ENCODE measurements around the gene ZNF320. TPM values are rescaled to one million over a fixed set of nuclear protein-coding genes. Genes with fewer than 3 reads are reported as not detected.
"Not testable (repeated sequence)": the region's sequence is repeated elsewhere in the genome, so short reads cannot be mapped to it uniquely, and the experiment has no call there.

Gene ZNF320
- total RNA-seq, 1 donor from 2014 or later = 50.0 TPM

- no peak overlapping the region for H3K4me3 Mint-ChIP-seq (ENCODE audit: low read depth)
- peaks cover 15% of the 10 kb centered on the region for H3K4me1 Mint-ChIP-seq (ENCODE audit: low read depth)
- no peaks in the 10 kb centered on the region for H3K27me3 Mint-ChIP-seq
- H3K9me3 Mint-ChIP-seq (ENCODE audit: low read depth) = no peaks in the 10 kb centered on the region
- peaks cover 14% of the 10 kb centered on the region for H3K36me3 Mint-ChIP-seq (ENCODE audit: insufficient read depth)
- no peak for DNase-seq (ENCODE audit: low spot score, unreplicated experiment)
- H3K27ac Mint-ChIP-seq = peak overlapping the region; percentile 76
- TF ChIP-seq, protein P1, sequence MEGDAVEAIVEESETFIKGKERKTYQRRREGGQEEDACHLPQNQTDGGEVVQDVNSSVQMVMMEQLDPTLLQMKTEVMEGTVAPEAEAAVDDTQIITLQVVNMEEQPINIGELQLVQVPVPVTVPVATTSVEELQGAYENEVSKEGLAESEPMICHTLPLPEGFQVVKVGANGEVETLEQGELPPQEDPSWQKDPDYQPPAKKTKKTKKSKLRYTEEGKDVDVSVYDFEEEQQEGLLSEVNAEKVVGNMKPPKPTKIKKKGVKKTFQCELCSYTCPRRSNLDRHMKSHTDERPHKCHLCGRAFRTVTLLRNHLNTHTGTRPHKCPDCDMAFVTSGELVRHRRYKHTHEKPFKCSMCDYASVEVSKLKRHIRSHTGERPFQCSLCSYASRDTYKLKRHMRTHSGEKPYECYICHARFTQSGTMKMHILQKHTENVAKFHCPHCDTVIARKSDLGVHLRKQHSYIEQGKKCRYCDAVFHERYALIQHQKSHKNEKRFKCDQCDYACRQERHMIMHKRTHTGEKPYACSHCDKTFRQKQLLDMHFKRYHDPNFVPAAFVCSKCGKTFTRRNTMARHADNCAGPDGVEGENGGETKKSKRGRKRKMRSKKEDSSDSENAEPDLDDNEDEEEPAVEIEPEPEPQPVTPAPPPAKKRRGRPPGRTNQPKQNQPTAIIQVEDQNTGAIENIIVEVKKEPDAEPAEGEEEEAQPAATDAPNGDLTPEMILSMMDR (IDR thresholded peaks at IDR 0.05; ENCODE audit: unreplicated experiment) = no peak
Measured at GRCh38 chr19:52901842-52902241, 4.4 kb upstream of the ZNF320 start.

- Mint-ChIP-seq H3K27ac (peak overlapping the region; percentile 98), H3K4me3 (ENCODE audit: low read depth) (peak overlapping the region; percentile 48), H3K4me1 (ENCODE audit: low read depth) (peaks cover 21% of the 10 kb centered on the region)
- not testable (repeated sequence) for H3K36me3 Mint-ChIP-seq (ENCODE audit: insufficient read depth); H3K9me3 Mint-ChIP-seq (ENCODE audit: low read depth); H3K27me3 Mint-ChIP-seq; DNase-seq (ENCODE audit: low spot score, unreplicated experiment)
Measured at GRCh38 chr19:52898596-52898995, 1.2 kb upstream of the ZNF320 start.

- H3K9me3 Mint-ChIP-seq (ENCODE audit: low read depth) = no peaks in the 10 kb centered on the region
- no peak for DNase-seq (ENCODE audit: low spot score, unreplicated experiment)
- H3K27me3 Mint-ChIP-seq = no peaks in the 10 kb centered on the region
- peak overlapping the region; percentile 98 for H3K27ac Mint-ChIP-seq
- H3K4me1 Mint-ChIP-seq (ENCODE audit: low read depth) = peaks cover 21% of the 10 kb centered on the region
- peak overlapping the region; percentile 89 for H3K4me3 Mint-ChIP-seq (ENCODE audit: low read depth)
- TF ChIP-seq, protein P1 (IDR thresholded peaks at IDR 0.05; ENCODE audit: unreplicated experiment) = no peak
- H3K36me3 Mint-ChIP-seq (ENCODE audit: insufficient read depth) = peaks cover 3% of the 10 kb centered on the region
Measured at GRCh38 chr19:52898101-52898500, 666 bp upstream of the ZNF320 start.

- TF ChIP-seq, protein P1 (IDR thresholded peaks at IDR 0.05; ENCODE audit: unreplicated experiment) = no peak
- peak overlapping the region; percentile 98 for H3K27ac Mint-ChIP-seq
- H3K4me1 Mint-ChIP-seq (ENCODE audit: low read depth) = peaks cover 15% of the 10 kb centered on the region
- no peaks in the 10 kb centered on the region for H3K9me3 Mint-ChIP-seq (ENCODE audit: low read depth)
- peak overlapping the region; percentile 89 for H3K4me3 Mint-ChIP-seq (ENCODE audit: low read depth)
- H3K36me3 Mint-ChIP-seq (ENCODE audit: insufficient read depth) = peaks cover 10% of the 10 kb centered on the region
- H3K27me3 Mint-ChIP-seq = no peaks in the 10 kb centered on the region
- no peak for DNase-seq (ENCODE audit: low spot score, unreplicated experiment)
Measured at GRCh38 chr19:52896431-52897137, 851 bp downstream of the ZNF320 start.

DNA sequence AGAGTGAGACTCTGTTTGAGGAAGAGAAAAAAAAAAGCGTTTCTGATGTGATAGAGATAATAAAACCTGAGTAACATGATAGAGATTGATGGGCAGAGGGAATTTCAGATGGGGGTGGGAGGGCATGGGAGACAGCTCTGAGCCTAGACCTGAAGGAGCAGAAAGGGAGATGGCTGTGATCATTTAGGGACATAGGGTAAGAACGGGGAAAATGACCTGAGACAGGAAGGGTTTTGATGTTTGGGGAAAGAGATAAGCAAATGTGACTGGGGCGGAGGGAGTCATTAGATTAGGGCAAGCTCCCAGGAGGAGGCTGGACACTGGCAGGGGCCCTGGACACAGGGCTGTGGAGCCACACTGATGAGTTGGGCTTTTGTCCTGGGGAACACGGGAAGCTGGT, 6.1 kb downstream of the ZNF320 start:
- Mint-ChIP-seq H3K36me3 (ENCODE audit: insufficient read depth) (peaks cover 33% of the 10 kb centered on the region), H3K9me3 (ENCODE audit: low read depth) (no peaks in the 10 kb centered on the region), H3K27ac (peak overlapping the region; percentile 54), H3K4me1 (ENCODE audit: low read depth) (peaks cover 6% of the 10 kb centered on the region), H3K4me3 (ENCODE audit: low read depth) (no peak overlapping the region), H3K27me3 (no peaks in the 10 kb centered on the region)
- TF ChIP-seq, protein P1 (IDR thresholded peaks at IDR 0.05; ENCODE audit: unreplicated experiment) = no peak
- no peak for DNase-seq (ENCODE audit: low spot score, unreplicated experiment)

DNA sequence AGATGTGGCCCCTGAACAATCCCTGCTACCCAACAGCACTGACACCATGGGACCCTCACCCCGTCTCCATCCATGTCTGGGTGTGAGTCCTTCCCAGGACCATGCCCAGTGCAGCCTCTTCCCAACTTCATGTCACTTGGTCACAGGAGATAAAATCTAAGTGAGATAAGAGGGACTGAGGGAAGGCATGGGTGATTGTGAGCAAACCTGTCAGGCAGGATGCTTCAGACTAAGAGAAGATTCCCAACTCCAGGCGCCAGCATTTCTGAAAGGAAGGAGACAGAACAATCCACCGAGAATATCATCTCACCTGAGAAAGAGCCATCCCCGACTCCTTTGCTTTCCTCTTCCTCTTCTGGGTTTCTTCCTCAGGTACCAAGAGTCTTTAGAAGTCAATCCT, 7.5 kb downstream of the ZNF320 start:
- TF ChIP-seq, protein P1 (IDR thresholded peaks at IDR 0.05; ENCODE audit: unreplicated experiment) = no peak

More for the DNA sequence above, 7.5 kb downstream of the ZNF320 start:
- DNase-seq (ENCODE audit: low spot score, unreplicated experiment) = no peak
- no peaks in the 10 kb centered on the region for H3K9me3 Mint-ChIP-seq (ENCODE audit: low read depth)
- H3K4me3 Mint-ChIP-seq (ENCODE audit: low read depth) = no peak overlapping the region
- H3K27me3 Mint-ChIP-seq = no peaks in the 10 kb centered on the region
- H3K4me1 Mint-ChIP-seq (ENCODE audit: low read depth) = peaks cover 6% of the 10 kb centered on the region
- H3K27ac Mint-ChIP-seq = no peak overlapping the region
- peaks cover 36% of the 10 kb centered on the region for H3K36me3 Mint-ChIP-seq (ENCODE audit: insufficient read depth)

Data from progenitor cell of endocrine pancreas (in vitro differentiated cells).